ENCODE results near the gene ACBD3.
A peak's percentile ranks its signal among the peaks of the same experiment; 100 is the strongest.

The ACBD3 gene

GRCh38 chr1:226125097-226125630 is 61.4 kb downstream of the ACBD3 start:
- DNase-seq (ENCODE audit: low read depth), result peak; percentile 93
- H3K4me3 ChIP-seq (ENCODE audit: low read depth, low read length), result no peak overlapping the region
- TF ChIP-seq, protein P1, sequence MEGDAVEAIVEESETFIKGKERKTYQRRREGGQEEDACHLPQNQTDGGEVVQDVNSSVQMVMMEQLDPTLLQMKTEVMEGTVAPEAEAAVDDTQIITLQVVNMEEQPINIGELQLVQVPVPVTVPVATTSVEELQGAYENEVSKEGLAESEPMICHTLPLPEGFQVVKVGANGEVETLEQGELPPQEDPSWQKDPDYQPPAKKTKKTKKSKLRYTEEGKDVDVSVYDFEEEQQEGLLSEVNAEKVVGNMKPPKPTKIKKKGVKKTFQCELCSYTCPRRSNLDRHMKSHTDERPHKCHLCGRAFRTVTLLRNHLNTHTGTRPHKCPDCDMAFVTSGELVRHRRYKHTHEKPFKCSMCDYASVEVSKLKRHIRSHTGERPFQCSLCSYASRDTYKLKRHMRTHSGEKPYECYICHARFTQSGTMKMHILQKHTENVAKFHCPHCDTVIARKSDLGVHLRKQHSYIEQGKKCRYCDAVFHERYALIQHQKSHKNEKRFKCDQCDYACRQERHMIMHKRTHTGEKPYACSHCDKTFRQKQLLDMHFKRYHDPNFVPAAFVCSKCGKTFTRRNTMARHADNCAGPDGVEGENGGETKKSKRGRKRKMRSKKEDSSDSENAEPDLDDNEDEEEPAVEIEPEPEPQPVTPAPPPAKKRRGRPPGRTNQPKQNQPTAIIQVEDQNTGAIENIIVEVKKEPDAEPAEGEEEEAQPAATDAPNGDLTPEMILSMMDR (IDR thresholded peaks at IDR 0.05; ENCODE audit: insufficient read depth, low read depth, low read length, missing control alignments), result peak; percentile 91

- TF ChIP-seq, protein P1 (IDR thresholded peaks at IDR 0.05; ENCODE audit: insufficient read depth, low read depth, low read length, missing control alignments), result no peak
- no peak overlapping the region for H3K4me3 ChIP-seq (ENCODE audit: low read depth, low read length)
Observed at GRCh38 chr1:226123591-226124471, 62.7 kb downstream of the ACBD3 start.

GRCh38 chr1:226123212-226123560 is 63.4 kb downstream of the ACBD3 start:
- TF ChIP-seq, protein P1 (IDR thresholded peaks at IDR 0.05; ENCODE audit: insufficient read depth, low read depth, low read length, missing control alignments), result no peak
- DNase-seq (ENCODE audit: low read depth), result no peak
- no peak overlapping the region for H3K4me3 ChIP-seq (ENCODE audit: low read depth, low read length)

More at GRCh38 chr1:226123591-226124471, 62.7 kb downstream of the ACBD3 start:
- DNase-seq (ENCODE audit: low read depth), result no peak

DNA sequence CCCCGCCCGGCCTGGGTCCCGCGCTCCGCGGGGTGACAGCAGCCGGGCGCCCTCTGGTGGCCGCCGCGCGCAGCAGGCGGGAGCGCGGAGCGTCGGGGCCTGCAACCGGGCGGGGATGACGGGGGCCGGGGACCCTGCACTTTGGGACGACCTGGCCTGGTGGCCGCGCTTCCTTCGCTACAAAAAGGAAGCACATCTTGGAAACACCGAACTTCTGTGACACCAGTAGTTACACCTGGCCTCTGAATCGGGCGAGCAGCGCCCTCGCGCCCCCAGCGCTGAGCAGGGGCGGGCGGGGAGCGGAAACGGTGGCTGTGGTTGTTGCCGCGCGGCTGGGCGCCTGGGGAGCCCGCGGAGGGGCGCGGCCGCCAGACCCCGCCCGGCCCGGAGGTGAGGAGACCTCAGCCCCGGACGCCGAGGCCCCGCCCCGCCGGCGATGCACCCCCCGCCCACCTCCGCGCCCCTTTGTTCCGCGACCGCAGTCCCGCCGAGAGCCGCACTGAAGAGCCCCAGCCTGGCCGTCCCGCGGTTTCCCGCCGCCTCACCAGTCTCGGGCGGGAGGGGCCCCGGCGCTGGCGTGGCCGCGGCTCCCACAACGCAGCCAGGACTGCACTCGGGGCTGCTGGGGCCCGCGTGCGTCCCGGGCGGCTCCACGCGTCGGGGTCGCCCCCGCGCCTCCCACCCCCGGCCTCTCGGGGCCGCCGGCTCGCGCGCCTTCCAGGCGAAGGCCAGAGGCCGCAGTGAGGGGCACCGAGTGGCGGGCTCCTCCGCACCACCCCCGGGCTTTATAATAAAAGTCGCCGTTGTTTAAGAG is 64.7 kb downstream of the ACBD3 start:
- peak; percentile 87 for DNase-seq (ENCODE audit: low read depth)
- H3K4me3 ChIP-seq (ENCODE audit: low read depth, low read length), result peak overlapping the region; percentile 47
- TF ChIP-seq, protein P1 (IDR thresholded peaks at IDR 0.05; ENCODE audit: insufficient read depth, low read depth, low read length, missing control alignments), result peak; percentile 78

DNA sequence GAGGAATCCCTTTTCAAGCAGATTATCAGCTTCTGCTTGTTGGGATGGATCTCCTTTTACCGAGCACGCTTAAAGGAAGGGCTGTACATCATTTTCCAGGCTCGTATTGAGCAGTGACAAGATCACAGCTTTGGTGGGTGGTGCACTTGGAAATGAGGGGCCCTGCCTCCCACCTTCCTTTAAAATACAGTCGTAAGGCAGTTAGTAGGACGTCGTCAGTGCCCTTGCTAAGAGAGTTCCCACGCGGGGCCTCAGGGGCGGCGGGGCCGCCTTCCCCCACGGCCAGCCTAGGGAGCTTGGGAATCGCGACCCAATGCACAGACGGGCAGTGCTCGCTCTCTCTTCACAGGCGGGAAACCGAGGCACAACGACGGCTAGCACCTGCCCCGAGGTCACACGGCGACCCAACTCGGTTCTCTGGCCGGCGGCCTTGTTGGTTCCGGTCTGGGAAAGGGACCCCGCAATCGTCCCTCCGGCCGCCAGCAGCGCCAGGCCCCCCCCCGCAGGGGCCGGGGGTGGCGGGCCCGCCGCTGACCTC is 65.4 kb downstream of the ACBD3 start:
- TF ChIP-seq, protein P1 (IDR thresholded peaks at IDR 0.05; ENCODE audit: insufficient read depth, low read depth, low read length, missing control alignments), result no peak
- H3K4me3 ChIP-seq (ENCODE audit: low read depth, low read length), result peak overlapping the region; percentile 37
- DNase-seq (ENCODE audit: low read depth), result no peak

GRCh38 chr1:226120398-226120797 is 66.1 kb downstream of the ACBD3 start:
- TF ChIP-seq, protein P1 (IDR thresholded peaks at IDR 0.05; ENCODE audit: insufficient read depth, low read depth, low read length, missing control alignments), result no peak
- H3K4me3 ChIP-seq (ENCODE audit: low read depth, low read length), result no peak overlapping the region
- DNase-seq (ENCODE audit: low read depth), result no peak

Data from GM12865 (cell line).